ENCODE results near the gene GC.
"Not testable (repeated sequence)": the region's sequence is repeated elsewhere in the genome, so short reads cannot be mapped to it uniquely, and the experiment has no call there.

Gene GC

GRCh38 chr4:71783972-71784371 lies at the start of gene GC:
Gene GC, minus strand, starts transcription at chr4:71784079. Its CDS starts 61 bp downstream, at chr4:71784018.
- no peak for DNase-seq (ENCODE audit: low read depth)

GRCh38 chr4:71833232-71833900 lies 49.5 kb upstream of the GC start:
- no peak for DNase-seq (ENCODE audit: low read depth)

- no peak for DNase-seq (ENCODE audit: low read depth)
These were observed 48.2 kb upstream of the GC start for GRCh38 chr4:71832049-71832448.

GRCh38 chr4:71830497-71831190 lies 46.8 kb upstream of the GC start:
- DNase-seq (ENCODE audit: low read depth): no peak

GRCh38 chr4:71828470-71828869 lies 44.6 kb upstream of the GC start:
- DNase-seq (ENCODE audit: low read depth): no peak

- DNase-seq (ENCODE audit: low read depth): no peak
These were observed 43.9 kb upstream of the GC start for GRCh38 chr4:71827826-71828225.

- DNase-seq (ENCODE audit: low read depth): no peak
These were observed 32.9 kb upstream of the GC start for GRCh38 chr4:71816676-71817303.

GRCh38 chr4:71814433-71814832 lies 30.6 kb upstream of the GC start:
- no peak for DNase-seq (ENCODE audit: low read depth)

- not testable (repeated sequence) for DNase-seq (ENCODE audit: low read depth)
These were observed 25.9 kb upstream of the GC start for GRCh38 chr4:71809805-71810204.

GRCh38 chr4:71807469-71807868 lies 23.6 kb upstream of the GC start:
- no peak for DNase-seq (ENCODE audit: low read depth)

- not testable (repeated sequence) for DNase-seq (ENCODE audit: low read depth)
These were observed 21.4 kb upstream of the GC start for GRCh38 chr4:71805230-71805629.

- not testable (repeated sequence) for DNase-seq (ENCODE audit: low read depth)
These were observed 20.3 kb upstream of the GC start for GRCh38 chr4:71804017-71804697.

- DNase-seq (ENCODE audit: low read depth): no peak
These were observed 2.1 kb upstream of the GC start for GRCh38 chr4:71785959-71786358.

GRCh38 chr4:71784569-71785197 lies 804 bp upstream of the GC start:
- no peak for DNase-seq (ENCODE audit: low read depth)

GRCh38 chr4:71777891-71778290 lies 6.0 kb downstream of the GC start:
- no peak for DNase-seq (ENCODE audit: low read depth)

- DNase-seq (ENCODE audit: low read depth): no peak
These were observed 8.4 kb downstream of the GC start for GRCh38 chr4:71775449-71775848.

GRCh38 chr4:71774136-71774535 lies 9.7 kb downstream of the GC start:
- DNase-seq (ENCODE audit: low read depth): no peak

GRCh38 chr4:71773004-71773403 lies 10.9 kb downstream of the GC start:
- no peak for DNase-seq (ENCODE audit: low read depth)

GRCh38 chr4:71772592-71772991 lies 11.3 kb downstream of the GC start:
- no peak for DNase-seq (ENCODE audit: low read depth)

GRCh38 chr4:71771613-71772012 lies 12.3 kb downstream of the GC start:
- no peak for DNase-seq (ENCODE audit: low read depth)

GRCh38 chr4:71769434-71769833 lies 14.4 kb downstream of the GC start:
- DNase-seq (ENCODE audit: low read depth): no peak

GRCh38 chr4:71768123-71768522 lies 15.8 kb downstream of the GC start:
- DNase-seq (ENCODE audit: low read depth): no peak
